IMR-90 (cell line): ENCODE measurements around the gene CFAP61. TPM values are rescaled to one million over a fixed set of nuclear protein-coding genes. Genes with fewer than 3 reads are reported as not detected.

Experiments used
- ATAC-seq: fragments of 200-7000 bp; cut with Tn5 transposase; 2 replicates; pipeline ENCODE4 v1.9.1; 2020; ENCODE audit warnings: low read depth, mild to moderate bottlenecking, moderate library complexity
- BruUV-seq: library from RNA; stranded (reverse); fragments of 400-500 nt; replicated peaks from 2 replicates; lab custom pipeline; 2021; lab: Mats Ljungman, UMichigan
- CTCF ChIA-PET: fragments of 300-600 bp; formaldehyde crosslinking; extraction: SDS; loops from one replicate; lab custom pipeline; 2021; ENCODE audit warnings: antibody characterized with exemption; lab: Yijun Ruan, JAX
- POLR2A ChIA-PET: fragments of 300-600 bp; sonication (Branson Sonifier 250); formaldehyde crosslinking; loops from one replicate; lab custom pipeline; 2022; ENCODE audit warnings: antibody characterized with exemption; ENCODE audit not compliant: unreplicated experiment; lab: Charles Lee
- DNase-seq: peaks from one replicate; pipeline ENCODE4 v3.0.0; 2013
- H2AFZ ChIP-seq: replicated peaks from 2 replicates; pipeline ENCODE3; 2013; ENCODE audit warnings: low read length, mild to moderate bottlenecking; ENCODE audit not compliant: poor library complexity
- H2AK5ac ChIP-seq: 2 replicates; pipeline ENCODE4 v1.6.1; 2013; ENCODE audit warnings: low read depth, low read length, inconsistent platforms
- H2AK9ac ChIP-seq: replicated peaks from 2 replicates; pipeline ENCODE3; 2013; ENCODE audit warnings: mild to moderate bottlenecking, low read depth, low read length, moderate library complexity; ENCODE audit not compliant: poor library complexity
- H2BK120ac ChIP-seq: 2 replicates; pipeline ENCODE4 v1.6.1; 2013; ENCODE audit warnings: low read depth, low read length, inconsistent platforms
- H2BK15ac ChIP-seq: 3 replicates; pipeline ENCODE4 v1.6.1; 2013; ENCODE audit warnings: low read depth, low read length, inconsistent platforms
- H2BK20ac ChIP-seq: 2 replicates; pipeline ENCODE4 v1.6.1; 2013; ENCODE audit warnings: low read depth, mild to moderate bottlenecking, inconsistent platforms, low read length, moderate library complexity
- H2BK5ac ChIP-seq: 2 replicates; pipeline ENCODE4 v1.6.1; 2013; ENCODE audit warnings: mild to moderate bottlenecking, low read depth, low read length, inconsistent platforms; ENCODE audit not compliant: poor library complexity, severe bottlenecking
- H3K14ac ChIP-seq: replicated peaks from 2 replicates; pipeline ENCODE4 v1.6.1; 2013; ENCODE audit warnings: low read depth, low read length, inconsistent platforms
- H3K18ac ChIP-seq: 2 replicates; pipeline ENCODE4 v1.6.1; 2013; ENCODE audit warnings: low read depth, low read length, control low read depth
- H3K23ac ChIP-seq: 2 replicates; pipeline ENCODE4 v1.6.1; 2013; ENCODE audit warnings: low read depth, low read length, inconsistent platforms
- H3K27ac ChIP-seq: 2 replicates; pipeline ENCODE4 v1.5.1; 2013; ENCODE audit warnings: mild to moderate bottlenecking, control low read depth, low read length; ENCODE audit not compliant: insufficient read depth
- H3K27me3 ChIP-seq: 2 replicates; pipeline ENCODE4 v1.6.1; 2013; ENCODE audit warnings: low read length; ENCODE audit not compliant: control insufficient read depth, insufficient read depth
- H3K36me3 ChIP-seq: 2 replicates; pipeline ENCODE4 v1.6.1; 2013; ENCODE audit warnings: low read length, mixed read lengths; ENCODE audit not compliant: control insufficient read depth, insufficient read depth
- H3K4ac ChIP-seq: 2 replicates; pipeline ENCODE4 v1.6.1; 2013; ENCODE audit warnings: low read depth, low read length, inconsistent platforms
- H3K4me1 ChIP-seq: 2 replicates; pipeline ENCODE4 v1.6.1; 2013; ENCODE audit warnings: low read length, mixed read lengths; ENCODE audit not compliant: control insufficient read depth, insufficient read depth
- H3K4me2 ChIP-seq: 2 replicates; pipeline ENCODE4 v1.6.1; 2013; ENCODE audit warnings: low read depth, mild to moderate bottlenecking, control low read depth, low read length, moderate library complexity
- H3K4me3 ChIP-seq: 2 replicates; pipeline ENCODE4 v1.5.1; 2013; ENCODE audit warnings: low read depth, mild to moderate bottlenecking, control low read depth, low read length, moderate library complexity; ENCODE audit not compliant: insufficient read depth
- H3K56ac ChIP-seq: 2 replicates; pipeline ENCODE4 v1.6.1; 2013; ENCODE audit warnings: low read length, inconsistent platforms; ENCODE audit not compliant: insufficient read depth; ENCODE audit errors: extremely low read depth
- H3K79me1 ChIP-seq, 2 experiments: 2 replicates each; pipeline ENCODE4 v1.6.1; 2013; ENCODE audit warnings: low read length in 2 of 2, inconsistent platforms in 1 of 2, low read depth in 1 of 2
- H3K9ac ChIP-seq: 2 replicates; pipeline ENCODE4 v1.6.1; 2013; ENCODE audit warnings: low read depth, low read length, control low read depth
- H3K9me1 ChIP-seq: 2 replicates; pipeline ENCODE4 v1.6.1; 2013; ENCODE audit warnings: low read length, inconsistent platforms; ENCODE audit not compliant: insufficient read depth
- H3K9me3 ChIP-seq: 2 replicates; pipeline ENCODE4 v1.6.1; 2013; ENCODE audit warnings: low read length; ENCODE audit not compliant: control insufficient read depth, insufficient read depth
- H4K20me1 ChIP-seq: 2 replicates; pipeline ENCODE4 v1.6.1; 2013; ENCODE audit warnings: low read length, inconsistent platforms; ENCODE audit not compliant: insufficient read depth
- H4K5ac ChIP-seq: 2 replicates; pipeline ENCODE4 v1.6.1; 2013; ENCODE audit warnings: mild to moderate bottlenecking, low read depth, low read length, control low read depth
- H4K8ac ChIP-seq, 2 experiments: 2 replicates each; pipeline ENCODE4 v1.6.1; 2013; ENCODE audit warnings: low read depth in 2 of 2, low read length in 2 of 2, control low read depth in 1 of 2, inconsistent platforms in 1 of 2
- H4K91ac ChIP-seq: 2 replicates; pipeline ENCODE4 v1.6.1; 2013; ENCODE audit warnings: low read depth, low read length, inconsistent platforms; ENCODE audit not compliant: insufficient read depth
- CHD1 ChIP-seq: IDR thresholded peaks from 2 replicates; pipeline ENCODE4 v1.6.1; 2012; ENCODE audit warnings: low read depth, low read length, improper control_type of control experiment
- MAFK ChIP-seq: IDR thresholded peaks from 2 replicates; pipeline ENCODE4 v1.6.1; 2012; ENCODE audit warnings: low read depth, low read length, improper control_type of control experiment
- MAZ ChIP-seq: IDR thresholded peaks from 2 replicates; pipeline ENCODE4 v1.6.1; 2012; ENCODE audit warnings: low read depth, mild to moderate bottlenecking, low read length, improper control_type of control experiment, moderate library complexity, borderline replicate concordance
- MXI1 ChIP-seq: IDR thresholded peaks from 2 replicates; pipeline ENCODE4 v1.6.1; 2012; ENCODE audit warnings: low read depth, mild to moderate bottlenecking, low read length, moderate library complexity, borderline replicate concordance
- RAD21 ChIP-seq: IDR thresholded peaks from 2 replicates; pipeline ENCODE4 v1.6.1; 2012; ENCODE audit warnings: low read length, improper control_type of control experiment
- RCOR1 ChIP-seq: IDR thresholded peaks from 2 replicates; pipeline ENCODE4 v1.6.1; 2012; ENCODE audit warnings: mild to moderate bottlenecking, low read length, improper control_type of control experiment; ENCODE audit not compliant: insufficient replicate concordance
- SMC3 ChIP-seq: fragments of 150-350 bp; IDR thresholded peaks from 2 replicates; pipeline ENCODE4 v1.6.1; 2016; ENCODE audit warnings: low read depth, mild to moderate bottlenecking, antibody characterized with exemption, low read length, moderate library complexity
- WGBS, 2 experiments: methylation state at CpG; one replicate each; pipeline versions ENCODE4 v1.1.5 to v1.1.7; 2013; ENCODE audit warnings: missing lambda C conversion rate in 2 of 2; ENCODE audit not compliant: insufficient read length in 1 of 2; ENCODE audit errors: extremely low coverage in 2 of 2; 5-methylcytosine and 5-hydroxymethylcytosine counted together
- dilution Hi-C: fragments of 300-500 bp; cut with HindIII; formaldehyde crosslinking; loops from one replicate; pipeline ENCODE4 v1.14.3; 2018; ENCODE audit warnings: low sequenced_read_pairs; ENCODE audit not compliant: unreplicated experiment
- in situ Hi-C: fragments of 300-500 bp; cut with MboI; formaldehyde crosslinking; loops from 3 replicates; pipeline ENCODE4 v1.14.3; 2019; ENCODE audit warnings: low sequenced_read_pairs, inconsistent platforms, mixed read lengths
- intact Hi-C: fragments of 100-400 bp; cut with micrococcal nuclease; formaldehyde crosslinking; loops from 2 replicates; pipeline ENCODE4 v1.10.0; 2022
- polyA plus RNA-seq, 3 experiments: library from polyadenylated mRNA; depleted of rRNA; stranded (reverse); fragments of >200 nt; gene quantifications; 2 replicates each; pipeline ENCODE4 v1.2.3, GENCODE V29; 2012; ENCODE audit warnings: low replicate concordance in 1 of 3
- total RNA-seq: library from RNA; depleted of rRNA; stranded (reverse); fragments of >200 nt; gene quantifications from 2 replicates; pipeline ENCODE4 v1.2.3, GENCODE V29; 2012
- TF ChIP-seq, protein P1 (sequence below): conservative IDR thresholded peaks from 2 replicates; pipeline ENCODE4 v1.5.1; 2012; ENCODE audit warnings: mild to moderate bottlenecking, low read depth, low read length, improper control_type of control experiment

Gene CFAP61
- total and polyA plus RNA-seq, 2 of the 4 experiments (the other 2 are of a cell fraction), result 0.07 TPM; not detected in 1

DNA sequence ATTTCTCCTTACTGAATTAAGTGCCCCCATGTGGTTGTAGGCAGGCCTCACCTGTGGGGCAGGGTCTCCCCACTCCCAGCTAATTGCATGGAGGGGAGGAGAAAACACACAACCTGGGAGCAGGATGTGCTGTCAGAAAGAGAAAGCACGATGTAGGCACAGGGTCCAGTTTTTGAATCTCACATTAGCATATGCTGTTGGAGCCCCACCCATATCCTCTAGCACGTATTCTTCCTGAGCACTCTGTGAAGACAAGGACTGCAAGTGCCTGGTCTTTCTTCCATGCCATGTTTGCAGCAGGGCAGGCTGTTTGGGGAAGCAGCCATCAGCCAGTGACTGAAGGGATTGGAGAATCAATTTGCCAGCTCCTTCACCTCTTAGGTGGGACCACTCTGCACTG is 108.2 kb downstream of the CFAP61 start:
- TF ChIP-seq MAZ (no peak), RCOR1 (no peak), RAD21 (no peak), SMC3 (no peak), MXI1 (no peak), CHD1 (no peak), MAFK (no peak)
- TF ChIP-seq, protein P1, sequence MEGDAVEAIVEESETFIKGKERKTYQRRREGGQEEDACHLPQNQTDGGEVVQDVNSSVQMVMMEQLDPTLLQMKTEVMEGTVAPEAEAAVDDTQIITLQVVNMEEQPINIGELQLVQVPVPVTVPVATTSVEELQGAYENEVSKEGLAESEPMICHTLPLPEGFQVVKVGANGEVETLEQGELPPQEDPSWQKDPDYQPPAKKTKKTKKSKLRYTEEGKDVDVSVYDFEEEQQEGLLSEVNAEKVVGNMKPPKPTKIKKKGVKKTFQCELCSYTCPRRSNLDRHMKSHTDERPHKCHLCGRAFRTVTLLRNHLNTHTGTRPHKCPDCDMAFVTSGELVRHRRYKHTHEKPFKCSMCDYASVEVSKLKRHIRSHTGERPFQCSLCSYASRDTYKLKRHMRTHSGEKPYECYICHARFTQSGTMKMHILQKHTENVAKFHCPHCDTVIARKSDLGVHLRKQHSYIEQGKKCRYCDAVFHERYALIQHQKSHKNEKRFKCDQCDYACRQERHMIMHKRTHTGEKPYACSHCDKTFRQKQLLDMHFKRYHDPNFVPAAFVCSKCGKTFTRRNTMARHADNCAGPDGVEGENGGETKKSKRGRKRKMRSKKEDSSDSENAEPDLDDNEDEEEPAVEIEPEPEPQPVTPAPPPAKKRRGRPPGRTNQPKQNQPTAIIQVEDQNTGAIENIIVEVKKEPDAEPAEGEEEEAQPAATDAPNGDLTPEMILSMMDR, result no peak
- no peak for DNase-seq
- H3K23ac ChIP-seq, result no peak overlapping the region
- no peaks in the 10 kb centered on the region for H3K9me1 ChIP-seq
- no peaks in the 10 kb centered on the region for H3K27me3 ChIP-seq
- no peak overlapping the region for H3K18ac ChIP-seq
- H2BK15ac ChIP-seq, result no peak overlapping the region
- no peaks in the 10 kb centered on the region for H3K36me3 ChIP-seq
- dilution Hi-C loops, result no loop called here
- ChIA-PET POLR2A (no interaction called here), CTCF (no interaction called here)
- in situ Hi-C loops, result no loop called here
- H2AK9ac ChIP-seq, result no peak overlapping the region
- H4K20me1 ChIP-seq, result no peaks in the 10 kb centered on the region
- H3K4me1 ChIP-seq, result no peaks in the 10 kb centered on the region
- intact Hi-C loops, result no loop called here
- no peak overlapping the region for H3K4me3 ChIP-seq
- no peak overlapping the region for H3K56ac ChIP-seq
- H2BK120ac ChIP-seq, result no peak overlapping the region
- no peak overlapping the region for H4K8ac ChIP-seq
- no TSS peak for BruUV-seq
- H3K4me2 ChIP-seq, result no peak overlapping the region
- H4K91ac ChIP-seq, result no peak overlapping the region
- H3K14ac ChIP-seq, result no peak overlapping the region
- H3K9ac ChIP-seq, result no peak overlapping the region
- no CpG with 5 or more reads among the region's 2 CpGs for WGBS, 2 experiments
- no peak for ATAC-seq
- no peak overlapping the region for H3K4ac ChIP-seq
- H3K79me1 ChIP-seq, result no peaks in the 10 kb centered on the region
- no peaks in the 10 kb centered on the region for H3K9me3 ChIP-seq
- H3K27ac ChIP-seq, result no peak overlapping the region
- H2BK5ac ChIP-seq, result no peak overlapping the region
- no peak overlapping the region for H2AFZ ChIP-seq
- no peak overlapping the region for H4K5ac ChIP-seq
- no peak overlapping the region for H2AK5ac ChIP-seq
- no peak overlapping the region for H2BK20ac ChIP-seq
